Smooth muscle cell of the brain vasculature (primary cell): ENCODE data around the gene RBM45.

ENCODE experiments used
- DNase-seq: peaks from one replicate; pipeline ENCODE4 v3.0.0-alpha.2; 2012; ENCODE audit warnings: low read depth, low spot score

RBM45 gene

GRCh38 chr2:178159966-178160365 is 47.7 kb downstream of the RBM45 start:
- DNase-seq = no peak

- DNase-seq = no peak
Observed at GRCh38 chr2:178160601-178161000, 48.4 kb downstream of the RBM45 start.

- no peak for DNase-seq
Observed at GRCh38 chr2:178163395-178163794, 51.2 kb downstream of the RBM45 start.

DNA sequence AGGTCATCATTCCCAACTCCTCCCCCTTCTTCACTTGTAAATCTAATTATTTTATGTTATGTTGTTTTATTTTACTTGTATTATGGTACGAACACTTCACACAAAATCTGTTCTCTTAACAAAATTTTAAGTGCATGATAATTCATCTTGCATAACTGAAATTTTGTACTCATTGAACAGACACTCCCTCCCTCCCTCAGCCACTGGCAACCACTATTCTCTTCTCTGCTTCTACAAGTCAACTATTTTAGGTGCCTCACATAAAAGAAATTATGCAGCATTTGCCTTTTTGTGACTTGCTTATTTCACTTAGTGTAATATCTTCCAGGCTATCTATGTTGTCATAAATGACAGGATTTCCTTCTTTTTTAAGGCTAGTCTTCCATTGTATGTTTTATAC is 51.7 kb downstream of the RBM45 start:
- no peak for DNase-seq

GRCh38 chr2:178173657-178174056 is 61.4 kb downstream of the RBM45 start:
- no peak for DNase-seq

- no peak for DNase-seq
Observed at GRCh38 chr2:178177066-178177679, 64.9 kb downstream of the RBM45 start.
